Fibroblast of lung (primary cell): ENCODE data around the gene MYMX. TPM values are rescaled to one million over a fixed set of nuclear protein-coding genes. Genes with fewer than 3 reads are reported as not detected.
"Not testable (repeated sequence)": the region's sequence is repeated elsewhere in the genome, so short reads cannot be mapped to it uniquely, and the experiment has no call there.

Experiments
- DNase-seq, 2 donors: peaks; one replicate each; pipeline versions ENCODE4 v3.0.0 to v3.0.0-alpha.2; 2010; ENCODE audit warnings: low read depth in 2 of 2
- H2AFZ ChIP-seq: 2 replicates; pipeline ENCODE4 v1.5.1; 2012; ENCODE audit warnings: low read length, control low read depth, inconsistent platforms
- H3K27ac ChIP-seq: 2 replicates; pipeline ENCODE4 v1.5.1; 2011; ENCODE audit warnings: low read length, control low read depth; ENCODE audit not compliant: insufficient read depth
- H3K27me3 ChIP-seq: 2 replicates; pipeline ENCODE4 v1.5.1; 2011; ENCODE audit warnings: mild to moderate bottlenecking, low read length; ENCODE audit not compliant: control insufficient read depth, insufficient read depth
- H3K36me3 ChIP-seq: 2 replicates; pipeline ENCODE4 v1.5.1; 2011; ENCODE audit warnings: low read length; ENCODE audit not compliant: control insufficient read depth, insufficient read depth
- H3K4me1 ChIP-seq: 2 replicates; pipeline ENCODE4 v1.5.1; 2011; ENCODE audit warnings: low read length; ENCODE audit not compliant: control insufficient read depth, insufficient read depth; ENCODE audit errors: extremely low read depth
- H3K4me2 ChIP-seq: 2 replicates; pipeline ENCODE4 v1.5.1; 2011; ENCODE audit warnings: low read length, control low read depth; ENCODE audit not compliant: insufficient read depth; ENCODE audit errors: extremely low read depth
- H3K4me3 ChIP-seq, 4 experiments: fragments of 200-600 bp in 1 of 4; sonication (generic) in 1 of 4; replicated peaks in 1 of 4; 2 replicates each; pipeline ENCODE4 v1.5.1; 2011 to 2016; ENCODE audit warnings: low read length in 4 of 4, low read depth in 3 of 4, mild to moderate bottlenecking in 3 of 4, control low read depth in 2 of 4, inconsistent platforms in 1 of 4, mixed read lengths in 1 of 4; ENCODE audit not compliant: insufficient read depth in 1 of 4; ENCODE audit errors: control extremely low read depth in 1 of 4
- H3K79me2 ChIP-seq: 2 replicates; pipeline ENCODE4 v1.5.1; 2012; ENCODE audit warnings: mild to moderate bottlenecking, low read length, inconsistent platforms; ENCODE audit not compliant: control insufficient read depth, insufficient read depth
- H3K9ac ChIP-seq: 2 replicates; pipeline ENCODE4 v1.5.1; 2011; ENCODE audit warnings: mild to moderate bottlenecking, low read length, control low read depth; ENCODE audit not compliant: insufficient read depth
- H3K9me3 ChIP-seq: 2 replicates; pipeline ENCODE4 v1.5.1; 2012; ENCODE audit warnings: low read depth, low read length; ENCODE audit not compliant: control insufficient read depth, insufficient read depth
- H4K20me1 ChIP-seq: 2 replicates; pipeline ENCODE4 v1.5.1; 2011; ENCODE audit warnings: low read length; ENCODE audit not compliant: control insufficient read depth, insufficient read depth; ENCODE audit errors: extremely low read depth
- EZH2 ChIP-seq: IDR thresholded peaks from 2 replicates; pipeline ENCODE4 v1.5.1; 2012; ENCODE audit warnings: low read length, control low read depth, mild to moderate bottlenecking; ENCODE audit errors: missing control alignments
- polyA plus RNA-seq, 2 donors: library from polyadenylated mRNA; depleted of rRNA in 1 of 2; stranded (reverse) in 1 of 2; unstranded in 1 of 2; fragments of >200 nt; gene quantifications; 2 replicates each; pipeline ENCODE4 v1.2.1, GENCODE V29; 2011 to 2012; ENCODE audit warnings: missing spikeins in 1 of 2
- total RNA-seq: library from RNA; depleted of rRNA; stranded (reverse); fragments of >200 nt; gene quantifications from 2 replicates; pipeline ENCODE4 v1.2.1, GENCODE V29; 2014
- TF ChIP-seq, protein P1 (sequence below), 2 donors: IDR thresholded peaks in 1 of 2; conservative IDR thresholded peaks in 1 of 2; 1 replicate in 1 of 2; 2 replicates in 1 of 2; pipeline ENCODE4 v1.5.1; 2011 to 2012; ENCODE audit warnings: low read length in 2 of 2, control low read depth in 1 of 2, inconsistent platforms in 1 of 2, low read depth in 1 of 2, mild to moderate bottlenecking in 1 of 2

MYMX gene
- total and polyA plus RNA-seq, 2 donors (not counting 1 experiment from before 2014, with no cell fraction given): not detected

DNA sequence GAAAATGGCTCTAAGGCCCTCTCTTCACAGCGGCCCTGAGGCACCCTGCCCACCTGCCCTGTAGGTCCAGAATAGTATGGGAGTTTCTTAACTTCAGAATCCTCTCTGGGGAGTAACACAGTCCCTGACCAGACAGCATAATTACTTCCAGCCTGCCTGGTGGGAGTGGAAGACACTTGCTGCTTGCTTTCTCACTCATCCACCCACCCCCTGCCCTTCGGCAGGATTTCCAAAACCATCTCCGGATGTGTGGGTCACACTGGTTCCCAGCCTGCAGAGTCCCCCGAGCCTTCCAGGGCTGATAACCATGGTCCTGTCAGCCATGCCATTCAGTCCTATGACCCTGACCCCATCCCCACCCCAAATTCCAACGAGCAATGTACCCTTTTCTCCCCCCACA, 12.1 kb downstream of the MYMX start:
- Histone ChIP-seq H3K36me3 (peaks cover 6% of the 10 kb centered on the region), H3K4me3 (no peak overlapping the region), H3K27ac (no peak overlapping the region), H3K9ac (no peak overlapping the region), H3K9me3 (no peaks in the 10 kb centered on the region), H3K4me2 (no peak overlapping the region), H3K79me2 (peaks cover 4% of the 10 kb centered on the region), H3K4me1 (peaks cover 14% of the 10 kb centered on the region), H2AFZ (no peak overlapping the region), H4K20me1 (no peaks in the 10 kb centered on the region), H3K27me3 (no peaks in the 10 kb centered on the region)
- DNase-seq: no peak
- no peak for TF ChIP-seq EZH2
- TF ChIP-seq, protein P1, sequence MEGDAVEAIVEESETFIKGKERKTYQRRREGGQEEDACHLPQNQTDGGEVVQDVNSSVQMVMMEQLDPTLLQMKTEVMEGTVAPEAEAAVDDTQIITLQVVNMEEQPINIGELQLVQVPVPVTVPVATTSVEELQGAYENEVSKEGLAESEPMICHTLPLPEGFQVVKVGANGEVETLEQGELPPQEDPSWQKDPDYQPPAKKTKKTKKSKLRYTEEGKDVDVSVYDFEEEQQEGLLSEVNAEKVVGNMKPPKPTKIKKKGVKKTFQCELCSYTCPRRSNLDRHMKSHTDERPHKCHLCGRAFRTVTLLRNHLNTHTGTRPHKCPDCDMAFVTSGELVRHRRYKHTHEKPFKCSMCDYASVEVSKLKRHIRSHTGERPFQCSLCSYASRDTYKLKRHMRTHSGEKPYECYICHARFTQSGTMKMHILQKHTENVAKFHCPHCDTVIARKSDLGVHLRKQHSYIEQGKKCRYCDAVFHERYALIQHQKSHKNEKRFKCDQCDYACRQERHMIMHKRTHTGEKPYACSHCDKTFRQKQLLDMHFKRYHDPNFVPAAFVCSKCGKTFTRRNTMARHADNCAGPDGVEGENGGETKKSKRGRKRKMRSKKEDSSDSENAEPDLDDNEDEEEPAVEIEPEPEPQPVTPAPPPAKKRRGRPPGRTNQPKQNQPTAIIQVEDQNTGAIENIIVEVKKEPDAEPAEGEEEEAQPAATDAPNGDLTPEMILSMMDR (conservative IDR thresholded peaks at IDR 0.05 in 1 of 2, IDR thresholded peaks at IDR 0.05 in 1 of 2; ENCODE audit: low read depth in 1 of 2, low read length in 2 of 2): no peak

DNA sequence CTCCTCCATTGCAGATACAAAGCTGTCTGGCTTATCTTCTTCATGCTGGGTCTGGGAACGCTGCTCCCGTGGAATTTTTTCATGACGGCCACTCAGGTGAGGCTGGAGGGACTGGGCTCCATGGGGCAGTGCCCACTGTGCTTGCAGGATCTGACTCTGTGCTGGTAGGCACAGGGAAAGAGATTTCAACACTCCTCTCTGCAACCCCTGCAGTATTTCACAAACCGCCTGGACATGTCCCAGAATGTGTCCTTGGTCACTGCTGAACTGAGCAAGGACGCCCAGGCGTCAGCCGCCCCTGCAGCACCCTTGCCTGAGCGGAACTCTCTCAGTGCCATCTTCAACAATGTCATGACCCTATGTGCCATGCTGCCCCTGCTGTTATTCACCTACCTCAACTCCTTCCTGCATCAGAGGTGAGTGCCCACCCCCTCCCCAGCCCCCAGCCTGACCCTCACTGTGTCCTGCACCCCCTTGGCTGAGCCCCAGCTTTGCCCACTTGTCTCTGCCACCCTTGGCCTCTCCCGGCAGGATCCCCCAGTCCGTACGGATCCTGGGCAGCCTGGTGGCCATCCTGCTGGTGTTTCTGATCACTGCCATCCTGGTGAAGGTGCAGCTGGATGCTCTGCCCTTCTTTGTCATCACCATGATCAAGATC, 12.8 kb downstream of the MYMX start:
- no peak overlapping the region for H3K27ac ChIP-seq
- H3K4me3 ChIP-seq: no peak overlapping the region
- TF ChIP-seq, protein P1 (conservative IDR thresholded peaks at IDR 0.05 in 1 of 2, IDR thresholded peaks at IDR 0.05 in 1 of 2; ENCODE audit: low read depth in 1 of 2, low read length in 2 of 2): no peak
- no peak for TF ChIP-seq EZH2
- no peaks in the 10 kb centered on the region for H4K20me1 ChIP-seq
- H3K79me2 ChIP-seq: peaks cover 4% of the 10 kb centered on the region
- peaks cover 13% of the 10 kb centered on the region for H3K4me1 ChIP-seq
- H3K4me2 ChIP-seq: no peak overlapping the region
- H3K9me3 ChIP-seq: no peaks in the 10 kb centered on the region
- H3K36me3 ChIP-seq: peaks cover 6% of the 10 kb centered on the region
- DNase-seq: no peak
- H2AFZ ChIP-seq: no peak overlapping the region
- H3K27me3 ChIP-seq: no peaks in the 10 kb centered on the region
- H3K9ac ChIP-seq: no peak overlapping the region

DNA sequence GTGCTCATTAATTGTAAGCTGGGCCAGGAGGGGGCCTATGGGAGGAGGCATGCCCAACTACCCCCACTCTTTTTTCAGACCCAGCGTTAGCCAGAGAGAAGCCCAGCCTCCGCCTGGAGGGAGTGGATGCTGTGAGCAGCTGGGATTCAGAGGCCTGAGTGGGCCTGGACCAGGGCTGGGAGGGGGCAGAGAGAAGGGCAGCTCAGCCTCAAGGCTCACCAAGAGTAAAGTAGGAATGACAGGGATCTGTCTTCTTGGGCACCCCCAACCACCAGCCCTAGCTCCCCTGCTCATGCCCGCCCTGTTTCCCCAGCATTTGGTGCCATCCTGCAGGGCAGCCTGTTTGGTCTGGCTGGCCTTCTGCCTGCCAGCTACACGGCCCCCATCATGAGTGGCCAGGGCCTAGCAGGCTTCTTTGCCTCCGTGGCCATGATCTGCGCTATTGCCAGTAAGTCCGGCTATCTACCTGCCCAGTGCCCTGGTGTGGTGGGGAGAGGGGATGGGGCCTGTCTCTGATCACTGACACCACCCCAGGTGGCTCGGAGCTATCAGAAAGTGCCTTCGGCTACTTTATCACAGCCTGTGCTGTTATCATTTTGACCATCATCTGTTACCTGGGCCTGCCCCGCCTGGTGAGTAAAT, 13.4 kb downstream of the MYMX start:
- Histone ChIP-seq H3K27ac (no peak overlapping the region), H3K27me3 (no peaks in the 10 kb centered on the region), H3K9ac (no peak overlapping the region), H2AFZ (no peak overlapping the region), H3K4me2 (no peak overlapping the region), H3K79me2 (no peaks in the 10 kb centered on the region), H4K20me1 (no peaks in the 10 kb centered on the region), H3K36me3 (peaks cover 6% of the 10 kb centered on the region), H3K4me1 (peaks cover 13% of the 10 kb centered on the region), H3K9me3 (no peaks in the 10 kb centered on the region), H3K4me3 (no peak overlapping the region)
- no peak for DNase-seq
- TF ChIP-seq EZH2: no peak
- TF ChIP-seq, protein P1 (conservative IDR thresholded peaks at IDR 0.05 in 1 of 2, IDR thresholded peaks at IDR 0.05 in 1 of 2; ENCODE audit: low read depth in 1 of 2, low read length in 2 of 2): no peak

DNA sequence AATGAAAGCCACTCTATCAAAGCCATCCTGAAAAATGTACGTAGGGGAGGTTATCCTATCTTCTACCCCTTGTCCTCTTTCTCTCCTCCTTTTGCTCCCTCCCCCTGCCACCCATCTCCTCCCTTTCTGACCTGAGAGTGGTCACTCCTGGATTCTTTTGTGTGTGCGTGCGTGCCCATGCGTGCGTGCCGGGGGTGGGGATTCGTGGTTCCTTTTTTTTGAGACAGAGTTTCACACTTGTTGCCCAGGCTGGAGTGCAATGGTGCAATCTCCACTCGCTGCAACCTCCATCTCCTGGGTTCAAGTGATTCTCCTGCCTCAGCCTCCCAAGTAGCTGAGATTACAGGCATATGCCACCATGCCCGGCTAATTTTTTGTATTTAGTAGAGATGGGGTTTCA, 14.7 kb downstream of the MYMX start:
- H3K9me3 ChIP-seq, H3K27ac ChIP-seq, DNase-seq, H3K4me2 ChIP-seq, H3K36me3 ChIP-seq, H3K27me3 ChIP-seq, H4K20me1 ChIP-seq, H3K4me3 ChIP-seq, H3K79me2 ChIP-seq, H2AFZ ChIP-seq, H3K9ac ChIP-seq: not testable (repeated sequence)
- H3K4me1 ChIP-seq: peaks cover 13% of the 10 kb centered on the region
